Stomach (tissue), 9 donors: Measurements from ENCODE around the gene TSPAN14. TPM values are rescaled to one million over a fixed set of nuclear protein-coding genes. Genes with fewer than 3 reads are reported as not detected.
A peak's percentile ranks its signal among the peaks of the same experiment; 100 is the strongest.
"Not testable (repeated sequence)": the region's sequence is repeated elsewhere in the genome, so short reads cannot be mapped to it uniquely, and the experiment has no call there.

Experiments used
- DNase-seq, 2 donors: peaks; one replicate each; pipeline versions ENCODE4 v3.0.0 to v3.0.0-alpha.2; 2013 to 2019
- H3K27ac ChIP-seq, 5 donors: fragments of 200-600 bp in 4 of 5; sonication (generic) in 4 of 5; one replicate each; pipeline ENCODE4 v1.5.1; 2013 to 2019; ENCODE audit warnings: mild to moderate bottlenecking in 1 of 5, moderate library complexity in 1 of 5
- H3K27me3 ChIP-seq, 3 donors: fragments of 200-600 bp; sonication (generic); one replicate each; pipeline ENCODE4 v1.5.1; 2017 to 2019; ENCODE audit warnings: mixed run types in 1 of 3
- H3K36me3 ChIP-seq, 4 donors: fragments of 200-600 bp; sonication (generic); 1 replicate in 3 of 4; 2 replicates in 1 of 4; pipeline ENCODE4 v1.5.1; 2016 to 2019
- H3K4me1 ChIP-seq, 4 donors: fragments of 200-600 bp; sonication (generic); one replicate each; pipeline ENCODE4 v1.5.1; 2016 to 2019
- H3K4me3 ChIP-seq, 4 donors: fragments of 200-600 bp; sonication (generic) in 3 of 4; one replicate each; pipeline ENCODE4 v1.5.1; 2016 to 2019; ENCODE audit warnings: mild to moderate bottlenecking in 1 of 4
- H3K9me3 ChIP-seq, 4 donors: fragments of 200-600 bp; sonication (generic); one replicate each; pipeline ENCODE4 v1.5.1; 2016 to 2019
- CTCF ChIP-seq, 7 experiments: fragments of 450-650 bp in 4 of 7; fragments of 200-600 bp in 3 of 7; sonication (generic) in 3 of 7; IDR thresholded peaks; one replicate each; pipeline ENCODE4 v1.5.1; 2016 to 2019; ENCODE audit warnings: antibody characterized with exemption in 7 of 7, control low read depth in 2 of 7, mild to moderate bottlenecking in 1 of 7
- EP300 ChIP-seq: sonication (generic); formaldehyde crosslinking; IDR thresholded peaks from one replicate; pipeline ENCODE4 v1.6.1; 2017; ENCODE audit warnings: antibody characterized with exemption
- POLR2A ChIP-seq, 4 donors: fragments of 450-650 bp; IDR thresholded peaks; one replicate each; pipeline ENCODE4 v1.6.1; 2016; ENCODE audit warnings: antibody characterized with exemption in 4 of 4, control low read depth in 2 of 4, mild to moderate bottlenecking in 1 of 4, moderate library complexity in 1 of 4
- POLR2AphosphoS5 ChIP-seq, 3 donors: sonication (generic); formaldehyde crosslinking; IDR thresholded peaks; one replicate each; pipeline ENCODE4 v1.6.1; 2016; ENCODE audit warnings: antibody characterized with exemption in 3 of 3
- WGBS, 5 donors: extraction: QIAGEN DNeasy Blood & Tissue Kit in 3 of 5; methylation state at CpG; one replicate each; pipeline versions ENCODE4 v1.1.5 to v1.1.7; 2013 to 2018; 5-methylcytosine and 5-hydroxymethylcytosine counted together
- intact Hi-C: fragments of 100-400 bp; cut with DNase I; formaldehyde crosslinking; loops from one replicate; pipeline ENCODE4 v1.15.1; 2023; ENCODE audit warnings: low total_unique reads
- polyA plus RNA-seq, 3 donors: library from polyadenylated mRNA; stranded (reverse); fragments of 200-250 nt; gene quantifications; one replicate each; pipeline ENCODE4 v1.2.3, GENCODE V29; 2013
- total RNA-seq, 5 donors: library from RNA; depleted of rRNA; stranded (reverse); fragments of >200 nt; gene quantifications; one replicate each; pipeline versions ENCODE4 v1.1.0 to v1.2.3, GENCODE V29; 2014 to 2016
- donor health status: healthy with polysubstance abuse.
- donor health status: Bipolar disorder and iron deficiency.
- donor health status: healthy.

The TSPAN14 gene
- total and polyA plus RNA-seq, 8 donors: 7.0 to 82.6 (median 30.5) TPM

- no peaks in the 10 kb centered on the region for H3K36me3 ChIP-seq
- DNase-seq: no peak
- 91 to 98% (median 93%) methylated on average over 4 of the region's 4 CpGs for WGBS, 5 donors
- intact Hi-C loops: no loop called here
- H3K27ac ChIP-seq: no peak overlapping the region
- no peaks in the 10 kb centered on the region for H3K9me3 ChIP-seq
- no peaks in the 10 kb centered on the region for H3K27me3 ChIP-seq
- TF ChIP-seq POLR2A (IDR thresholded peaks at IDR 0.05) (no peak), CTCF (IDR thresholded peaks at IDR 0.05) (no peak), EP300 (no peak), POLR2AphosphoS5 (IDR thresholded peaks at IDR 0.05) (no peak)
- peaks cover 4 to 32% (median 11%) of the 10 kb centered on the region in 4 donors for H3K4me1 ChIP-seq
- H3K4me3 ChIP-seq: no peak overlapping the region
These were observed 78.5 kb downstream of the TSPAN14 start for GRCh38 chr10:80532571-80532970.

GRCh38 chr10:80534059-80534458, 79.9 kb downstream of the TSPAN14 start:
- 94 to 96% (median 95%) methylated on average over 4 to 13 of the region's 25 CpGs; no CpG with 5 or more reads in 1 of the 5 donors for WGBS, 5 donors
- H3K27ac ChIP-seq, H3K36me3 ChIP-seq, H3K27me3 ChIP-seq, DNase-seq, H3K4me3 ChIP-seq, H3K9me3 ChIP-seq, intact Hi-C loops: not testable (repeated sequence)
- peaks cover 4 to 29% (median 11%) of the 10 kb centered on the region in 4 donors for H3K4me1 ChIP-seq

GRCh38 chr10:80534646-80535045, 80.5 kb downstream of the TSPAN14 start:
- 87 to 92% (median 89%) methylated on average over 7 to 16 of the region's 30 CpGs; no CpG with 5 or more reads in 2 of the 5 donors for WGBS, 5 donors
- intact Hi-C loops: not testable (repeated sequence)

GRCh38 chr10:80535671-80536360, 81.7 kb downstream of the TSPAN14 start:
- peaks cover 4 to 12% (median 7%) of the 10 kb centered on the region in 4 donors for H3K4me1 ChIP-seq
- no peaks in the 10 kb centered on the region for H3K9me3 ChIP-seq
- no peaks in the 10 kb centered on the region for H3K27me3 ChIP-seq
- intact Hi-C loops: no loop called here
- WGBS, 5 donors: 12 to 34% (median 21%) methylated on average over 26 to 50 of the region's 50 CpGs
- TF ChIP-seq CTCF (IDR thresholded peaks at IDR 0.05) (peak in 5 of 7 experiments; percentile 22 to 71 (median 62)), POLR2AphosphoS5 (IDR thresholded peaks at IDR 0.05) (no peak)
- peak; percentile 70 to 91 for DNase-seq
- no peaks in the 10 kb centered on the region for H3K36me3 ChIP-seq
- peak overlapping the region; percentile 20 to 81 (median 63) for H3K27ac ChIP-seq
- H3K4me3 ChIP-seq: peak overlapping the region; percentile 40 to 57 (median 47)

More at GRCh38 chr10:80534646-80535045, 80.5 kb downstream of the TSPAN14 start:
- H3K36me3 ChIP-seq, H3K9me3 ChIP-seq, H3K27ac ChIP-seq, H3K4me3 ChIP-seq, DNase-seq, H3K27me3 ChIP-seq: not testable (repeated sequence)
- peaks cover 4 to 23% (median 10%) of the 10 kb centered on the region in 4 donors for H3K4me1 ChIP-seq

GRCh38 chr10:80536361-80536835, 82.3 kb downstream of the TSPAN14 start:
- no peak for TF ChIP-seq EP300
- TF ChIP-seq CTCF (IDR thresholded peaks at IDR 0.05): no peak
- no peak for TF ChIP-seq POLR2AphosphoS5 (IDR thresholded peaks at IDR 0.05)
- TF ChIP-seq POLR2A (IDR thresholded peaks at IDR 0.05): no peak
- intact Hi-C loops: no loop called here
- no peak for DNase-seq
- Histone ChIP-seq H3K27ac (peak overlapping the region; percentile 20 to 81 (median 63)), H3K36me3 (no peaks in the 10 kb centered on the region), H3K9me3 (no peaks in the 10 kb centered on the region), H3K4me1 (peaks cover 4 to 11% (median 7%) of the 10 kb centered on the region in 4 donors), H3K4me3 (peak overlapping the region; percentile 40 to 57 (median 47)), H3K27me3 (no peaks in the 10 kb centered on the region)
- WGBS, 5 donors: 58 to 76% (median 71%) methylated on average over 14 to 17 of the region's 17 CpGs
